ENCODE data around the gene APIP.

APIP gene

GRCh38 chr11:34881900-34882299 is 34.3 kb downstream of the APIP start:
- DNase-seq = no peak

GRCh38 chr11:34877375-34877975 is 38.7 kb downstream of the APIP start:
- DNase-seq = no peak

GRCh38 chr11:34874202-34874601 is 42.0 kb downstream of the APIP start:
- DNase-seq = no peak

DNA sequence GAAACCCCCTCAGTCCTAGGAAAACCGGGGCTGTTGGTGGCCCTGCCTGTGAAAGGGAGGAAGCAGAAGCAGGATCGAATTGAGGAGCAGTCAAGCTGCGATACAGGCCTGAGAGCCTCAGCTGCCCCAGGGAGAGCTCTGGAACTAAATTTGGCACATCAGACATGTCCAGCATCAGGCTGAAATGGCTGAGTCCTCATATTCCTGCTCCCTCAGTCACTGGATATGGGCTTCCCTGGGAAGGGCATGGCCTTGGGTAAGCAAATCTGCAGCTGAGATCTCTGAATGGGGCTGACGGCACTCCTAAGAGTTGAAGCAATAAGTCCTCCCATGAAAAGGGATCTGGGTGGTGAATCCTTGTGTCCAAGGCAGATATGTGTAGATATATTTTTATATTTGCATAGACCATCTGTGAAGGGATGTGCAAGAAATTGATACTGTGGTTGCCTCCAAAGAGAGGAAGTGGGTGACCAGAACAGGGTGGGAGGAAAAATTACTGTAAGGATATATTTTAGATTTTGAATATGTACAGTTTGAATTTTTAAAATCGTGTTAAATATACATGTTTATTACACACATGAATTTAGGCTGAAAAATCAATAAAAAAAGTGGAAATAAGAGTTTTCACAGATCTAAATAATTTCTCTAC is 45.5 kb downstream of the APIP start:
- DNase-seq = peak; percentile 48

GRCh38 chr11:34869425-34869824 is 46.8 kb downstream of the APIP start:
- DNase-seq = peak; percentile 4

GRCh38 chr11:34866375-34866774 is 49.8 kb downstream of the APIP start:
- peak; percentile 74 for DNase-seq

DNA sequence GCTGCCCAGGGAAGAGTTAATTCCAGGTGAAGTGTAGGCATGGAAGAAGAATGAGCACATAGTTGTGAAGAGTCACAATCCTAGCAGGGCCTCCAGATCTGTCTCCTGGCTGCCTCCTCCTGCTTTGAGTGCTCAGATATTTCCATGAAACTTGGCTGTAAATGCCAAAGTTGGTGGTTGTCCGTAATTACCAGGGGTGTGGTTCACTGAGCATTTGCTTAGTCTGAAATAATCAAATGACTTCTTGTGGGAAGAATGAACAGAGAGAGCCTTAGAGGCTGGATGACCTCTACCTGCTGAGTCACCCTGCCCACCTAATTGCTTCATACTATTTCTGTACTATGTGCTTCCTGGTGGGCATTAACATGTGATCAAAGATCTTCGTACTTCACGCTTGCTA is 50.9 kb downstream of the APIP start:
- DNase-seq = no peak

DNA sequence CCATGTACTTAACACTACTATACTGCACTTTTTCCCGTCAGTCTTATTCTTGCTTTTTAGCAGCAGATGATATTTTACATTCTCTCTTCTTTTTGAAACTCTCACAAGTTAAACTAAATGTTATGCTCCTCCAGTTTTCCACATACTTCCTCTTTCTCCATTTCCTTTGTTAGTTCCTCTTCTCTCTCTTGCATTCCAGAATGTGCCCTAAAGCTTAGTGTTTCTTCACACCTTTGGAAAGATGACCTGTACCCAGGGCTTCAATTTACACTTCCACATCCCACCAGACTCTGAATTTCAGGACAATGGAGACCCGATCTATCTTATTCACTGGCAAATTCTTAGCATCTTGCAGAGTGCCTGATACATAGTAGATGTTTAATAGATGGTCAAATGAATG is 51.8 kb downstream of the APIP start:
- peak; percentile 63 for DNase-seq

DNA sequence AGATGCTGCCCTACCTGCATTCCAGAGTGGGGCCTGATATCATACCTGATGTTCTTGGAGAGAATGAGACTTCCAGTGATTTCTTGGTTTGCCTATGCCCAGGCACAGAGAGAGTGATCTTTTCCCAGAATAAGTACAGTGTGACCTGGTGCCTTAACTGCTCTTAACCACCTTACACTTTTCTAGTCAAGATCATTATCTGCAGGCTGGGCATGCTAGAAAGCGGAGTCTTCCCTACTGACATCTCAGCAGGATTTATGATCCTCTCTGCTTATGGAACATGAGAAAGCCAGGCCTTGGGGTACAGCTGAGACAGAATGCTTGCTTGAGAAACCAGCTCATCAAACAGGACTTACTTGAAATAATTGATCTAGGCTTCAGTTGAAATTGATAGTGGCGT is 53.1 kb downstream of the APIP start:
- no peak for DNase-seq

GRCh38 chr11:34860518-34860917 is 55.7 kb downstream of the APIP start:
- no peak for DNase-seq

DNA sequence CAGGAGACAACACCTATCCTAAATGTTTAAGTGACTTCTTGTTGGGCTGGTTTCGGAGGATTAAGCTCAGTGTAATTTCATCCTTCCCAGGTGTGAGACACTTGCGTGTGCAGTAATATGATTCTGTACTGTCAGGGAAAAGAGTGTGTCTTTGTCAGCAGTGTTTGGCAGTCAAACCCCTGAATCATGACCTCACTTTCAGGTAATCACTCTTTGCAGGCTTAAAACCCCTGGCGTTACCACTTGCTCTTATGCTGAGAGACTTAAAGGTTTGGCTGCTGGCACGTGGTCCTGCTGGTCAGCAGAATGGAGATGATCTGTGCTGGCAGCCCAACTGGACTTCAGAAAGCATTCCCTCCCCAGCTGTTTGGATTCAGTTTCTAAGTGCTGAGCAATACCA is 56.1 kb downstream of the APIP start:
- no peak for DNase-seq

GRCh38 chr11:34859496-34859895 is 56.7 kb downstream of the APIP start:
- DNase-seq = no peak

DNA sequence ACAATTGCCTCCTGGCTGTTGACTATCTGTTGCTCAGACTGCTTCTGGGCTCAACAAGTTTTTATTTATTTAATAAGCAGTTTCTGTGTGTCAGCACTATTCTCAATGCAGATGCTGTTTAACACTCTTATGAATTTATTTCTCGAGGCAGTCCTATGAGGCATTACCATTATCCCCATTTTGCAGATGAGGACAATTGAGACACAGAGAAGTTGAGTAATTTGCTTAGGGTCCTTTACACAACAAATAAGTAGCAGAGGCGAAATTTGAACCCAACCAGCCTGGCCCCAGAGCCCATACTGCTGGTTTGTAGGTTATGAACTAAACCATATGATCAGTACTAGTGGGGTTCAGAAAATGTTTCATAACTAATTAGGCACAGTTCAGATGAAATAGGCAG is 58.7 kb downstream of the APIP start:
- no peak for DNase-seq

- no peak for DNase-seq
These were observed 59.9 kb downstream of the APIP start for GRCh38 chr11:34856251-34856650.

DNA sequence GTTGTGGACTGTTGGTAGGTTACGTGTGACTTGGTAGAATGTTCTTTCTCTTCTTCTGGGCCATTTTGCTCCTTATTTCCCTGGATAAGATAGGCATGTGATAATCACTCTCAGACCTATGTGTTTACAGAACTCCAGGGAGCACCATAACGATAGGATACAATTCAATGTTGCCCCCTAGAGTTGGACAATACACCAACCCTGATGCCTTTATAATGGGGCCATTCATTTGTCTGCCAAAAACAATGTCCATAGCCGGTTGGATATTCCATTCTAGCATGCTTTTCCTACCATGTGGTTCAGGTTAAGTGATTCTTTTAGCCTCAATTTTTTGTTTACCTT is 60.5 kb downstream of the APIP start:
- DNase-seq = no peak

GRCh38 chr11:34855021-34855753 is 61.0 kb downstream of the APIP start:
- no peak for DNase-seq

DNA sequence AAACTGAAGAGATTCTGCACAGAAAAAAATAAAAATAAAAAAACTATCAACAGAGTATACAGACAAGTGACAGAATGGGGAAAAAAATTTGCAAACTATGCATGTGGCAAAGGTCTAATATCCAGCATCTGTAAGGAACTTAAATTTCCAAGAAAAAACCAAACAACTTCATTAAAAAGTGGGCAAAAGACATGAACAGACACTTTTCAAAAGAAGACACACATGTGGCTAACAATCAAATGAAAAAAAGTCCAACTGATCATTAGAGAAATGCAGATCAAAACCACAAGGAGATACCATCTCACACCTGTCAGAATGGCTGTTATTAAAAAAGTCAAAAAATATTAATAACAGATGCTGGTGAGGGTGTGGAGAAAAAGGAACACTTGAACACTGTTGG is 64.3 kb downstream of the APIP start:
- DNase-seq = no peak

DNA sequence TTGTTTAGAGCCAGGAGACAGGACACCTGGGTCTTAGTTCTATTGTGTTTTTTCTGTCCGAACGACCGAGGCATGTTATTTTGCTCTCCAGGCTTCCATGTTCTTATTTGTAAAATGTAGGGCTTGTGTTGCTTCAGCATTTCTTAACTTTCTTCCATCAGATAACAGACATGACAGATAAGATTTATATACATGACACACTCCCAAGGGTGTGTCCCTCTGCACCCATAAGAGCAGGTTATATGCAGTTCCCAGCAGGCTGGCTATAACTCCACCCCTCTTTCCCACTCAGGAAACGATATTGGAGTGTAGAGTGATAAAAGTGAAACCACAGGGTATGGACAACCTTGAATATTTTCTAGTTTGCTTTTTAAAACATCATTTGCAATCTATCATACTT is 65.8 kb downstream of the APIP start:
- no peak for DNase-seq

DNA sequence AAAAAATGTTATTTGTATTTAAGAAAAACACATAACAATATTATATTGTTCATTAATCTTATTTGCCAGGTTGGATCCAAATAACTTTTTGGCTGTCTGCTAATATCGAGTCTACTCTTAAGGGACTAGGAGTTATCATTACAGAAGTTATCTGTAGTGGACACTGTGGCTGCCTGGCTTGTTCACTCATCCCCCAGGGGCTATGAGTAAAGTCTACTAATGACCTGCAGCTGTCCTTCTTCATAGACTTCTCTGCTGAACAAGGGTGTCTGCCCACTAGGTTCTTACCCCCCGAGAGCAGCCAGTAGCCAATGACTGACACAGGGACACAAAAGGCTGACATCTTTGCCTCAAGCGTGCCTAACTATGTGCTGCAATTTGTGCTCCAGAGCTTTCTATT is 69.7 kb downstream of the APIP start:
- DNase-seq = no peak

GRCh38 chr11:34844463-34845112 is 71.6 kb downstream of the APIP start:
- DNase-seq = no peak

GRCh38 chr11:34843271-34843670 is 72.9 kb downstream of the APIP start:
- DNase-seq = no peak

DNA sequence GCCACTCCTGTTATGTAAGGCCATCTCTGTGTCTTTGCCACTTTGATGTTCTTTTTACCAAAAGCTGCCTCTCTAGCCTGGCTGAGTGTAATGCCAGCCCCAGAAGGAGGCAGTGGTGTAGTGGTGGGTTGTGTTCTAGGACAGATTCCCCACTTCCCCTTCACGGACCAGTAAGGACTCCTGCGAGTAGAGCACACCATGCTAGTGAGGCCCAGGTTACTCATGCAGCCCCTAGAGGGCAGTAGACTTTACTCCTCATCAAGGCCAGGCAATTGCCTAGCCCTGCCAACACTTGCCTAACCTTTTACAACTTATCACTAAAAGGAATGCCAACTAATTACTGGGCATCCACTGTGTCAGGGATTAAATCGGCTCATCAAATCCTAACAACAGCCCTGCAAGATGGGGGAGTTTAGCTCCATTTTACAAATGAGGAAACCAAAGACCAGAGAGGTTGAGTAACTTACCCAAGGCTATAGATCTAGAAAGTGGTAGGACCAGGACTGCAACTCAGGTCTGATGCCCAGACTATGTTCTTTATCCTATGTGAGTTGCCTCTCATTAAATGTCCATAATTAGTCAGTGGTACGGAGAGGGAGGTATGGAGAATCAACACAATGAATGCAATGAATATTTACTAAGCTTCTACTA is 75.3 kb downstream of the APIP start:
- peak; percentile 93 for DNase-seq

DNA sequence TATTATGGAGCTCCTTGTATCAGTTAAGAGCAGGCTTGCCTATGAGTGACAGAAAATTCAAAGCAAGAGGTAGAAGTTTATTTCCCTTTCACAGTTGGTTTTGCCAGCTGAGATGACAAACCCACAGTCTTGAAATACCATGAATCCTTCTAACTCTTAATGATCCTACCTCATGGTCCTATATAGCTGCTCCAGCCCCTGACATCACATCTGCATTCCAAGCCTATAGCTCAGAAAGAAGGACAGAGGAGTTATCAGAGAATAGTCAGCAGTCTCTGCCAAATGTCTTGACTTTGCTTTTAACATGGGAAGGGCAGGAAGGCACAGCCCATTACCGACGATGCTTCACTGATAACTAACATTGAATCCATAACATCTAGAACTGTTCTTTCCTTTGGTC is 76.2 kb downstream of the APIP start:
- no peak for DNase-seq

Data from MV-4-11 (cell line).